Transverse colon (tissue), 4 donors: ENCODE results near the gene SLC24A3.

Source experiments
- CTCF ChIP-seq, 5 experiments: fragments of 200-600 bp in 3 of 5; fragments of 450-650 bp in 2 of 5; sonication (generic) in 3 of 5; IDR thresholded peaks; 1 replicate in 2 of 5; 2 replicates in 3 of 5; pipeline ENCODE4 v1.5.1; 2016 to 2017; ENCODE audit warnings: antibody characterized with exemption in 5 of 5, inconsistent platforms in 3 of 5, mild to moderate bottlenecking in 2 of 5, moderate library complexity in 1 of 5
- POLR2AphosphoS5 ChIP-seq, 3 donors: sonication (generic); formaldehyde crosslinking; IDR thresholded peaks; one replicate each; pipeline ENCODE4 v1.6.1; 2016; ENCODE audit warnings: antibody characterized with exemption in 3 of 3

- TF ChIP-seq POLR2AphosphoS5 (IDR thresholded peaks at IDR 0.05) (no peak), CTCF (IDR thresholded peaks at IDR 0.05) (no peak)
Measured at GRCh38 chr20:19691125-19691524, 478.7 kb downstream of the SLC24A3 start.
